Type B pancreatic cell (in vitro differentiated cells): ENCODE measurements around the gene MKRN2. TPM values are rescaled to one million over a fixed set of nuclear protein-coding genes. Genes with fewer than 3 reads are reported as not detected.
"Not testable (repeated sequence)": the region's sequence is repeated elsewhere in the genome, so short reads cannot be mapped to it uniquely, and the experiment has no call there.

Source experiments
- DNase-seq: peaks from one replicate; pipeline ENCODE4 v3.0.0; 2021; ENCODE audit warnings: mixed read lengths; ENCODE audit not compliant: unreplicated experiment; ENCODE audit errors: extremely low spot score
- H3K27ac Mint-ChIP-seq: 2 replicates; pipeline ENCODE4 v1.8.0; 2021; ENCODE audit warnings: mild to moderate bottlenecking, mixed read lengths
- H3K27me3 Mint-ChIP-seq: 2 replicates; pipeline ENCODE4 v1.8.0; 2021; ENCODE audit warnings: mixed read lengths
- H3K36me3 Mint-ChIP-seq: 2 replicates; pipeline ENCODE4 v1.8.0; 2021; ENCODE audit warnings: mixed read lengths
- H3K4me1 Mint-ChIP-seq: one replicate; pipeline ENCODE4 v1.8.0; 2021; ENCODE audit warnings: mixed read lengths; ENCODE audit not compliant: unreplicated experiment
- H3K4me3 Mint-ChIP-seq: 2 replicates; pipeline ENCODE4 v1.8.0; 2021; ENCODE audit warnings: mild to moderate bottlenecking, mixed read lengths
- H3K9me3 Mint-ChIP-seq: 2 replicates; pipeline ENCODE4 v1.8.0; 2021; ENCODE audit warnings: mixed read lengths
- total RNA-seq: library from RNA; stranded (reverse); gene quantifications from 2 replicates; pipeline ENCODE4 v1.2.1, GENCODE V29; 2021; ENCODE audit warnings: low replicate concordance
- TF ChIP-seq, protein P1 (sequence below): fragments of 200-600 bp; sonication (generic); conservative IDR thresholded peaks from 2 replicates; pipeline ENCODE4 v1.5.0; 2021; ENCODE audit warnings: antibody characterized with exemption, mild to moderate bottlenecking

Gene MKRN2
- total RNA-seq, 1 donor from 2014 or later: 28.6 TPM

DNA sequence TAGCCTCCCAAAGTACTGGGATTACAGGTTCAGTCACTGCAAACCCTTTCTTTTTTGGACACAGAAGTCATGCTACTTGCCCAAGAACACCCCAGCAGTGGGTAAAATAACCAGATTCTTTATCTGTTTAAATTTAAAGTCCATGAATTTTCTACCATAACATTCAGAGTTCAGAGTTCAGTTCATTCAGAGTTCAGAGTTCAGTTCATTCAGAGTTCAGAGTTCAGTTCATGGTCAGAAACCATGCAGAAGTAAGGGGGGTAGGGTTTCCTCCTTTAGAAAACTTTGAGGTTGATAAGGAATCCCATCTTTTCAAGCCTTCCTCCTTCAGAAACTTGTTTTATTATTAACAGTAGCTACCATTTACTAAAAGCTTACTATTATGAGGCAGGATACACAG is 63.8 kb downstream of the MKRN2 start:
- TF ChIP-seq, protein P1, sequence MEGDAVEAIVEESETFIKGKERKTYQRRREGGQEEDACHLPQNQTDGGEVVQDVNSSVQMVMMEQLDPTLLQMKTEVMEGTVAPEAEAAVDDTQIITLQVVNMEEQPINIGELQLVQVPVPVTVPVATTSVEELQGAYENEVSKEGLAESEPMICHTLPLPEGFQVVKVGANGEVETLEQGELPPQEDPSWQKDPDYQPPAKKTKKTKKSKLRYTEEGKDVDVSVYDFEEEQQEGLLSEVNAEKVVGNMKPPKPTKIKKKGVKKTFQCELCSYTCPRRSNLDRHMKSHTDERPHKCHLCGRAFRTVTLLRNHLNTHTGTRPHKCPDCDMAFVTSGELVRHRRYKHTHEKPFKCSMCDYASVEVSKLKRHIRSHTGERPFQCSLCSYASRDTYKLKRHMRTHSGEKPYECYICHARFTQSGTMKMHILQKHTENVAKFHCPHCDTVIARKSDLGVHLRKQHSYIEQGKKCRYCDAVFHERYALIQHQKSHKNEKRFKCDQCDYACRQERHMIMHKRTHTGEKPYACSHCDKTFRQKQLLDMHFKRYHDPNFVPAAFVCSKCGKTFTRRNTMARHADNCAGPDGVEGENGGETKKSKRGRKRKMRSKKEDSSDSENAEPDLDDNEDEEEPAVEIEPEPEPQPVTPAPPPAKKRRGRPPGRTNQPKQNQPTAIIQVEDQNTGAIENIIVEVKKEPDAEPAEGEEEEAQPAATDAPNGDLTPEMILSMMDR: no peak
- Mint-ChIP-seq H3K9me3 (no peaks in the 10 kb centered on the region), H3K27me3 (no peaks in the 10 kb centered on the region), H3K4me1 (peaks cover 23% of the 10 kb centered on the region), H3K4me3 (no peak overlapping the region), H3K36me3 (peaks cover 14% of the 10 kb centered on the region), H3K27ac (no peak overlapping the region)
- no peak for DNase-seq

DNA sequence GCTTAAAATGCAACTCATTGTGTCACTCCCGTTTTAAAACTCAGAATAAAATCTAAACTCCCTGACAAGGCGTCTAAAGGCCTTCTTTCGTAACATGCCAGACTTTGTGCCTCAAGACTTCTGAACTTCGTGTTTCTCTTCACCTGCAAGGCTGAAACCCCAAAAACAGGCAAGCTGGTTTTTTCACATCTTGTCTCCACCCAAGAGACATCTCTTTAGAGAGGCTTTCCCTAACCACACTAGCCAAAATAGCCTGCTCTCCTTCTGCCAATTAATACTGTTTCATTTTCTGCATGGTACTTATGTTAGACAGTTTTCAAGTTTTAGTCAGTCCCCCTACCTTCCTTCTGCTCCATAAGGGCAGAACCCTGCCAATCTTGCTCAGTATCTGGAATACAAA is 65.4 kb downstream of the MKRN2 start:
- TF ChIP-seq, protein P1: no peak
- Mint-ChIP-seq H3K27me3 (no peaks in the 10 kb centered on the region), H3K27ac (peak overlapping the region; percentile 2), H3K4me1 (peaks cover 26% of the 10 kb centered on the region), H3K36me3 (peaks cover 7% of the 10 kb centered on the region), H3K4me3 (no peak overlapping the region), H3K9me3 (no peaks in the 10 kb centered on the region)
- no peak for DNase-seq

DNA sequence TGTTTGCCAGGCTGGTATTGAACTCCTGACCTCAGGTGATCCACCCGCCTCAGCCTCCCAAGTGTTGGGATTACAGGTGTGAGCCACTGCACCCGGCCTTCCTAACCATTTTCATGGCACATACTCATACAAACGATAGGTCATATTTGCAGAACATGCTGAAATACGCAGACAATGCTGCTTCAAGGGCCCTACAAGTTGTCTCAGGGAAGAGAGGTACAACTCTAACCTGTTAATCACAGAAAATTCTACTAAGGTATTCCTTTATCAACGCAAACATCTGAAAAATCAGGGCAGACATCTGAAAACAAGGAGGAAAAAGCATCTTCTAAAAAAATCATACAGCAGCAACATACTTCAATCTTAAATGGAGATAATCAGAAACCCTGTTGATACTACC is 67.2 kb downstream of the MKRN2 start:
- Mint-ChIP-seq H3K27me3 (no peaks in the 10 kb centered on the region), H3K4me3 (no peak overlapping the region), H3K9me3 (no peaks in the 10 kb centered on the region), H3K36me3 (no peaks in the 10 kb centered on the region), H3K4me1 (peaks cover 27% of the 10 kb centered on the region), H3K27ac (no peak overlapping the region)
- DNase-seq: no peak
- TF ChIP-seq, protein P1: no peak

GRCh38 chr3:12624964-12625363 is 68.1 kb downstream of the MKRN2 start:
- H3K27me3 Mint-ChIP-seq, H3K4me3 Mint-ChIP-seq, DNase-seq, H3K9me3 Mint-ChIP-seq, H3K36me3 Mint-ChIP-seq: not testable (repeated sequence)
- peak overlapping the region; percentile 66 for H3K27ac Mint-ChIP-seq
- H3K4me1 Mint-ChIP-seq: peaks cover 30% of the 10 kb centered on the region

DNA sequence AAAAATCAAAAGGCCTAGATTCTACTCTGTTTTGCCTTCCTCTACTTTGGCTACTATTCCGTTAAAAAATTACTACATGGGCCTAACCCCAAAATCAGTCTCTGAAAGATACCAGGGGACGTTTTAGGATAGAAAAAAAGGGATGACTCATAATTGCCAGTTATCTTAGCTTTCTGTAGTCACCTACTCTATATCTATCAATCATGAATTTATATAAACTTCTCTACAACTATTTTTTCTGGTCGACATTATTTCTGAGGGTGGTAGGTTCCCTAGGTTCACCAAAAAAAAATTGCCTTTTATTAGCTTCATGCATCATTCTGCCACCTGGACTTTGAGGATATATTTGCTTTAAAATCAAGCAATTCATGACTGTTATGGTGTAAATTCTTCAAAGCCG is 70.5 kb downstream of the MKRN2 start:
- H3K4me1 Mint-ChIP-seq: peaks cover 31% of the 10 kb centered on the region
- no peak for DNase-seq
- no peaks in the 10 kb centered on the region for H3K27me3 Mint-ChIP-seq
- H3K9me3 Mint-ChIP-seq: no peaks in the 10 kb centered on the region
- TF ChIP-seq, protein P1: no peak
- H3K27ac Mint-ChIP-seq: no peak overlapping the region
- H3K4me3 Mint-ChIP-seq: no peak overlapping the region
- H3K36me3 Mint-ChIP-seq: peaks cover 2% of the 10 kb centered on the region

- H3K9me3 Mint-ChIP-seq: no peaks in the 10 kb centered on the region
- no peak overlapping the region for H3K27ac Mint-ChIP-seq
- peaks cover 32% of the 10 kb centered on the region for H3K4me1 Mint-ChIP-seq
- DNase-seq: no peak
- H3K36me3 Mint-ChIP-seq: peaks cover 6% of the 10 kb centered on the region
- TF ChIP-seq, protein P1: no peak
- H3K4me3 Mint-ChIP-seq: no peak overlapping the region
- H3K27me3 Mint-ChIP-seq: no peaks in the 10 kb centered on the region
Measured at GRCh38 chr3:12628813-12629212, 71.9 kb downstream of the MKRN2 start.
